A549 treated with CpdA at 1 μM for 4 hours (cell line): ENCODE measurements around the gene CREBZF. TPM values are rescaled to one million over a fixed set of nuclear protein-coding genes. Genes with fewer than 3 reads are reported as not detected.

Experiments used
- total RNA-seq: library from RNA; stranded (reverse); fragments of 200-300 nt; extraction: Qiagen RNA extraction; gene quantifications from 5 replicates; pipeline ENCODE4 v1.2.3, GENCODE V29; 2022; ENCODE audit warnings: low read depth

The CREBZF gene
- 29.0 to 34.1 TPM (median 30.4 TPM) in 5 replicates for total RNA-seq

GRCh38 chr11:85664615-85665481 lies at the start of gene CREBZF:
Gene CREBZF, minus strand, starts transcription at chr11:85665129. Its CDS starts 254 bp downstream, at chr11:85664875.

GRCh38 chr11:85685820-85686459 lies 21.0 kb upstream of the CREBZF start, which contains the start of gene CCDC89:
Gene CCDC89, minus strand, starts transcription at chr11:85686195. Its CDS starts 65 bp downstream, at chr11:85686130.

GRCh38 chr11:85647604-85648299 lies 17.2 kb downstream of the CREBZF start, which contains the start of gene TMEM126A:
Gene TMEM126A, plus strand, starts transcription at chr11:85647967. Its CDS starts 2,289 bp downstream, at chr11:85650256.

GRCh38 chr11:85627998-85628770 lies 36.7 kb downstream of the CREBZF start, which contains the start of gene TMEM126B:
Gene TMEM126B, plus strand, starts transcription at chr11:85628593. Its CDS starts 15 bp downstream, at chr11:85628608.

GRCh38 chr11:85627332-85627997 lies 37.5 kb downstream of the CREBZF start, which contains the start of gene DLG2:
Gene DLG2, minus strand, starts transcription at chr11:85627344.

Other genes starting within 250 kb of the CREBZF start
- gene DLG2, start 37.8 kb downstream of the CREBZF start, total RNA-seq, result 0.28 to 0.60 TPM (median 0.33 TPM) in 5 replicates
- 55.8 to 78.6 TPM (median 62.1 TPM) in 5 replicates for gene TMEM126B, start 36.5 kb downstream of the CREBZF start, total RNA-seq
- gene TMEM126A, start 17.2 kb downstream of the CREBZF start, total RNA-seq, result 56.5 to 61.8 TPM (median 59.6 TPM) in 5 replicates
- gene CCDC89, start 21.1 kb upstream of the CREBZF start, total RNA-seq, result not detected in 5 replicates
- 13.9 to 29.9 TPM (median 14.9 TPM) in 5 replicates for gene SYTL2, start 146.0 kb upstream of the CREBZF start, total RNA-seq
- not detected in 5 replicates for gene CCDC83, start 190.3 kb upstream of the CREBZF start, total RNA-seq